Measurements from ENCODE around the gene CYB561D1. TPM values are rescaled to one million over a fixed set of nuclear protein-coding genes. Genes with fewer than 3 reads are reported as not detected.
A peak's percentile ranks its signal among the peaks of the same experiment; 100 is the strongest.

The CYB561D1 gene
- total RNA-seq, 1 donor from 2014 or later, result 7.8 TPM

DNA sequence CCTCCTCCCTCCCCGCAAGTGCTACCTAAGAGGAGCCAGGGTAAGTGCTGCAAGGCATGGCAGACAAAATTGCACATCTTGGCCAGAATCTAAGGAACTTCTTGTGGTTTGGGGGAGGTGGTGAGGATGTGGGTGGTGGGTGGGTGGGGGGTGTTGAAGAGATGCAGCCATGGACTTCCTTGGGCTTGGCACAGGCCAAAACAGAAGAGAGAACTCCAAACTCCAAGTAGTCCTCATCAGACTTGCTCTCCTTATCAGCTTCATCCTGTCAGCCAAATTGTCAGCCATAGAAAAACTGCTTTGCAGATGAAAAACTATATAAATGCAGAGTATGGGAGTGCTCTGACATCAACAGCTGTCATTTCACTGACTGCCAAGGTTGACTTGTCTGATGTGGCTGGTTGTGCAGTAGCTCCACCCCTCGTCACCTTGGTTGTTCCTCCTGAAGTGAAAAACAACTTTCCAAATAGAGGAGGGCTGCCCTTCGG lies 8.5 kb downstream of the CYB561D1 start:
- H3K36me3 Mint-ChIP-seq (ENCODE audit: low read depth, unreplicated experiment), result peaks cover 7% of the 10 kb centered on the region
- H3K27me3 Mint-ChIP-seq (ENCODE audit: unreplicated experiment), result peaks cover 2% of the 10 kb centered on the region
- H3K4me1 Mint-ChIP-seq (ENCODE audit: unreplicated experiment), result peaks cover 2% of the 10 kb centered on the region
- TF ChIP-seq, protein P1, sequence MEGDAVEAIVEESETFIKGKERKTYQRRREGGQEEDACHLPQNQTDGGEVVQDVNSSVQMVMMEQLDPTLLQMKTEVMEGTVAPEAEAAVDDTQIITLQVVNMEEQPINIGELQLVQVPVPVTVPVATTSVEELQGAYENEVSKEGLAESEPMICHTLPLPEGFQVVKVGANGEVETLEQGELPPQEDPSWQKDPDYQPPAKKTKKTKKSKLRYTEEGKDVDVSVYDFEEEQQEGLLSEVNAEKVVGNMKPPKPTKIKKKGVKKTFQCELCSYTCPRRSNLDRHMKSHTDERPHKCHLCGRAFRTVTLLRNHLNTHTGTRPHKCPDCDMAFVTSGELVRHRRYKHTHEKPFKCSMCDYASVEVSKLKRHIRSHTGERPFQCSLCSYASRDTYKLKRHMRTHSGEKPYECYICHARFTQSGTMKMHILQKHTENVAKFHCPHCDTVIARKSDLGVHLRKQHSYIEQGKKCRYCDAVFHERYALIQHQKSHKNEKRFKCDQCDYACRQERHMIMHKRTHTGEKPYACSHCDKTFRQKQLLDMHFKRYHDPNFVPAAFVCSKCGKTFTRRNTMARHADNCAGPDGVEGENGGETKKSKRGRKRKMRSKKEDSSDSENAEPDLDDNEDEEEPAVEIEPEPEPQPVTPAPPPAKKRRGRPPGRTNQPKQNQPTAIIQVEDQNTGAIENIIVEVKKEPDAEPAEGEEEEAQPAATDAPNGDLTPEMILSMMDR (IDR thresholded peaks at IDR 0.05; ENCODE audit: unreplicated experiment), result no peak
- H3K4me3 Mint-ChIP-seq (ENCODE audit: unreplicated experiment), result no peak overlapping the region
- no peak overlapping the region for H3K27ac Mint-ChIP-seq (ENCODE audit: unreplicated experiment)
- DNase-seq (ENCODE audit: low spot score), result no peak
- H3K9me3 Mint-ChIP-seq (ENCODE audit: unreplicated experiment), result no peaks in the 10 kb centered on the region

GRCh38 chr1:109503935-109504334 lies 10.0 kb downstream of the CYB561D1 start:
- H3K36me3 Mint-ChIP-seq (ENCODE audit: low read depth, unreplicated experiment), result peaks cover 7% of the 10 kb centered on the region
- no peak overlapping the region for H3K4me3 Mint-ChIP-seq (ENCODE audit: unreplicated experiment)
- no peak for DNase-seq (ENCODE audit: low spot score)
- no peak overlapping the region for H3K27ac Mint-ChIP-seq (ENCODE audit: unreplicated experiment)
- TF ChIP-seq, protein P1 (IDR thresholded peaks at IDR 0.05; ENCODE audit: unreplicated experiment), result no peak
- no peaks in the 10 kb centered on the region for H3K9me3 Mint-ChIP-seq (ENCODE audit: unreplicated experiment)
- H3K27me3 Mint-ChIP-seq (ENCODE audit: unreplicated experiment), result peaks cover 13% of the 10 kb centered on the region
- peaks cover 2% of the 10 kb centered on the region for H3K4me1 Mint-ChIP-seq (ENCODE audit: unreplicated experiment)

- no peak overlapping the region for H3K4me3 Mint-ChIP-seq (ENCODE audit: unreplicated experiment)
- TF ChIP-seq, protein P1 (IDR thresholded peaks at IDR 0.05; ENCODE audit: unreplicated experiment), result no peak
- H3K27ac Mint-ChIP-seq (ENCODE audit: unreplicated experiment), result no peak overlapping the region
- no peak for DNase-seq (ENCODE audit: low spot score)
- H3K9me3 Mint-ChIP-seq (ENCODE audit: unreplicated experiment), result no peaks in the 10 kb centered on the region
- peaks cover 2% of the 10 kb centered on the region for H3K4me1 Mint-ChIP-seq (ENCODE audit: unreplicated experiment)
- H3K27me3 Mint-ChIP-seq (ENCODE audit: unreplicated experiment), result peaks cover 13% of the 10 kb centered on the region
- H3K36me3 Mint-ChIP-seq (ENCODE audit: low read depth, unreplicated experiment), result peaks cover 7% of the 10 kb centered on the region
Measured at GRCh38 chr1:109504974-109505373, 11.1 kb downstream of the CYB561D1 start.

DNA sequence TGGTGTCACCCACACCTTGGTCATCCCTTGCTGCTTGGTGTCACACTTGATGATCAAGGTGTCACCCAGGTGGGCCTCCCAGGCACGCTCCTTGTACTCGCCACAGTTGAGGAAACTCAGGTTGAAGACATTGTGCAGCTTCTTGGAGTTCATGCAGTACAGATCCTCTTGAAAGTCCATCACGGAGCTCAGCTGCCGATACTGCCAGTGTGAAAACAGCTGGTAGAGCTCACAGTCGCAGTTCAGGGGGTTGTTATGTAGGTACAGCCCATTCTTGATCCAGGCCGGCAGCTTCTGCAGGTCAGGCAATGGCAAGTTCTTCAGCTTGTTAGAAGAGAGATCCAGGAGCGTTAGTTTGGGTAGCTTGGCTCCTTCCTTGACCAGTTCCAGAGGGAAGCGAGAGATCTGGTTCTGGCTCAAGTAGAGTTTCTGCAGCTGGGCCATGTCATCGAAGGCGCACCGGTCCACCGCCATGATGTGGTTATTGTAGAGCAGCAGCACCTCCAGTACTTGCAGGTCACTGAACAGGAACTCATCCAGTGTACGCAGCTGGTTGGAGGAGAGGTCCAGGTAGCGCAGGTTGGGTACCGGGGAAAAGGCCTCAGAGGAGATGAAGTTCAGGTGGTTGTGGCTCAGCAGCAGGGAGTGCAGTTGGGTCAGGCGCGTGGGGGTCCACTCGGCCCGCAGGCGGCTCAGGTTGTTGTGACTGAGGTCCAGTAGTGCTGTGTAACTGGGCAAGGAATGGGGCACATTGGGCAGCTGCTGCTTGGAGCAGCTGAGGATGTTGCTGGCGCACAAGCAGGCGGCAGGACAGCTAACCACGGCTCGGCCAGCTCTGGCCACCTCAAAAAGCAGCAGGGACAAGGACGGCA lies 14.3 kb downstream of the CYB561D1 start:
- Mint-ChIP-seq H3K27me3 (ENCODE audit: unreplicated experiment) (peaks cover 22% of the 10 kb centered on the region), H3K4me1 (ENCODE audit: unreplicated experiment) (peaks cover 5% of the 10 kb centered on the region), H3K36me3 (ENCODE audit: low read depth, unreplicated experiment) (no peaks in the 10 kb centered on the region), H3K9me3 (ENCODE audit: unreplicated experiment) (no peaks in the 10 kb centered on the region), H3K4me3 (ENCODE audit: unreplicated experiment) (peak overlapping the region; percentile 88), H3K27ac (ENCODE audit: unreplicated experiment) (peak overlapping the region; percentile 57)
- no peak for DNase-seq (ENCODE audit: low spot score)
- TF ChIP-seq, protein P1 (IDR thresholded peaks at IDR 0.05; ENCODE audit: unreplicated experiment), result no peak

DNA sequence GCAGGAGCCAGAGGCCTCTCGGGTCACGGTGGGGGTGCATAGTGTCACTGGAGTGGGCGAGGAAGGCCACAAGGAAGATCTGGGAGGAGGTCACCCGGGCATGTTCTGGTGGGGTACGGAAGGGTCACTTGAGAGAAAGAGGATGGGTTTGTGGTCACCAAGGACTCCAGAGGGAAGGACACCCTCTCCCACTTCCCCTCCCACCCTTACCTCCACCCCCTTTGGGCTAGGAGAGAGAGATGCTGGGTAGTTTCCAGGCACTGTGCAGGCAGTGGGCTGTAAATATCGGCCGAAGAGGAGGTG lies 14.9 kb downstream of the CYB561D1 start:
- H3K4me1 Mint-ChIP-seq (ENCODE audit: unreplicated experiment), result peaks cover 5% of the 10 kb centered on the region
- no peaks in the 10 kb centered on the region for H3K9me3 Mint-ChIP-seq (ENCODE audit: unreplicated experiment)
- peak overlapping the region; percentile 88 for H3K4me3 Mint-ChIP-seq (ENCODE audit: unreplicated experiment)
- DNase-seq (ENCODE audit: low spot score), result no peak
- peak overlapping the region; percentile 57 for H3K27ac Mint-ChIP-seq (ENCODE audit: unreplicated experiment)
- peaks cover 22% of the 10 kb centered on the region for H3K27me3 Mint-ChIP-seq (ENCODE audit: unreplicated experiment)
- TF ChIP-seq, protein P1 (IDR thresholded peaks at IDR 0.05; ENCODE audit: unreplicated experiment), result no peak
- no peaks in the 10 kb centered on the region for H3K36me3 Mint-ChIP-seq (ENCODE audit: low read depth, unreplicated experiment)
